GM21360 (cell line): ENCODE measurements around the gene SLC9C2.
"Not testable (repeated sequence)": the region's sequence is repeated elsewhere in the genome, so short reads cannot be mapped to it uniquely, and the experiment has no call there.

ENCODE experiments used
- ATAC-seq: cut with Tn5 transposase; IDR thresholded peaks from one replicate; pipeline ENCODE4 v1.9.1; 2021; ENCODE audit warnings: mild to moderate bottlenecking, moderate library complexity; ENCODE audit not compliant: unreplicated experiment

SLC9C2 gene

GRCh38 chr1:173488001-173488400, 114.9 kb downstream of the SLC9C2 start:
- ATAC-seq, result no peak

- no peak for ATAC-seq
These were observed 117.5 kb downstream of the SLC9C2 start for GRCh38 chr1:173485401-173485800.

- ATAC-seq, result no peak
These were observed 118.6 kb downstream of the SLC9C2 start for GRCh38 chr1:173484276-173484675.

GRCh38 chr1:173482683-173483082, 120.2 kb downstream of the SLC9C2 start:
- no peak for ATAC-seq

GRCh38 chr1:173481195-173481772, 121.6 kb downstream of the SLC9C2 start:
- ATAC-seq, result no peak

GRCh38 chr1:173479649-173480048, 123.2 kb downstream of the SLC9C2 start:
- no peak for ATAC-seq

- ATAC-seq, result no peak
These were observed 124.7 kb downstream of the SLC9C2 start for GRCh38 chr1:173478094-173478674.

- peak; percentile 50 for ATAC-seq
These were observed 125.4 kb downstream of the SLC9C2 start, which contains the start of gene PRDX6 for GRCh38 chr1:173477286-173478093. TSS of gene PRDX6 (plus strand) at chr1:173477335. CDS start at chr1:173477398, 63 bp downstream.

- ATAC-seq, result peak; percentile 96
These were observed 126.1 kb downstream of the SLC9C2 start for GRCh38 chr1:173476665-173477285.

GRCh38 chr1:173476197-173476664, 126.6 kb downstream of the SLC9C2 start:
- ATAC-seq, result no peak

- ATAC-seq, result no peak
These were observed 127.2 kb downstream of the SLC9C2 start for GRCh38 chr1:173475564-173476196.

GRCh38 chr1:173474780-173475421, 128.0 kb downstream of the SLC9C2 start:
- ATAC-seq, result not testable (repeated sequence)

GRCh38 chr1:173474097-173474779, 128.6 kb downstream of the SLC9C2 start:
- no peak for ATAC-seq

- ATAC-seq, result no peak
These were observed 129.3 kb downstream of the SLC9C2 start for GRCh38 chr1:173473599-173474011.

- no peak for ATAC-seq
These were observed 132.3 kb downstream of the SLC9C2 start for GRCh38 chr1:173470608-173471007.

- no peak for ATAC-seq
These were observed 133.2 kb downstream of the SLC9C2 start for GRCh38 chr1:173469656-173470055.

GRCh38 chr1:173467426-173467825, 135.4 kb downstream of the SLC9C2 start:
- ATAC-seq, result no peak

GRCh38 chr1:173464185-173464584, 138.7 kb downstream of the SLC9C2 start:
- not testable (repeated sequence) for ATAC-seq

- not testable (repeated sequence) for ATAC-seq
These were observed 140.2 kb downstream of the SLC9C2 start for GRCh38 chr1:173462666-173463065.

GRCh38 chr1:173459885-173460284, 143.0 kb downstream of the SLC9C2 start:
- ATAC-seq, result no peak
